Hematopoietic multipotent progenitor cell treated with erythropoietin and hydrocortisone succinate and interleukin-3 and kit ligand, for 8 days (in vitro differentiated cells): ENCODE measurements around the gene AKNA.

Source experiments
- DNase-seq: peaks from one replicate; pipeline ENCODE4 v3.0.0-alpha.2; 2015

AKNA gene

DNA sequence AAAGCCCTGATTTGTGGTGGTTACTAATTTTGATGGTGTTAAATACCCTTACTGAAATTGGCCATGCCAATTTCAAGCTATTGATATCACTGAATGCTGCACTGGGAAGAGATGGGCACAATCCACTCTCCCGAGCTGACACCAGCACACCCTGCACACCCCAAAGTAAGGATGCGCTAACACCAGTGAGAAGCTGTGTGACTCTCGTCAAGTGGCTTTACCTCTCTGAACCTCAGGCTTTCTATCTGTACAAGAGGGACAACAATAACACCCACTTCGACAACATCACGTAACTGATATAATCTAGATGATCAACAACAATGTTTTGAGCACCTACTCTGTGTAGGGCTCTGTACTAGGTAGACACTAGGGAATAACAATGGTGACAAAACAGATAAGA is 8.0 kb upstream of the AKNA start:
- DNase-seq, result no peak

- DNase-seq, result no peak
Measured at GRCh38 chr9:114395334-114395617, 7.5 kb upstream of the AKNA start.

DNA sequence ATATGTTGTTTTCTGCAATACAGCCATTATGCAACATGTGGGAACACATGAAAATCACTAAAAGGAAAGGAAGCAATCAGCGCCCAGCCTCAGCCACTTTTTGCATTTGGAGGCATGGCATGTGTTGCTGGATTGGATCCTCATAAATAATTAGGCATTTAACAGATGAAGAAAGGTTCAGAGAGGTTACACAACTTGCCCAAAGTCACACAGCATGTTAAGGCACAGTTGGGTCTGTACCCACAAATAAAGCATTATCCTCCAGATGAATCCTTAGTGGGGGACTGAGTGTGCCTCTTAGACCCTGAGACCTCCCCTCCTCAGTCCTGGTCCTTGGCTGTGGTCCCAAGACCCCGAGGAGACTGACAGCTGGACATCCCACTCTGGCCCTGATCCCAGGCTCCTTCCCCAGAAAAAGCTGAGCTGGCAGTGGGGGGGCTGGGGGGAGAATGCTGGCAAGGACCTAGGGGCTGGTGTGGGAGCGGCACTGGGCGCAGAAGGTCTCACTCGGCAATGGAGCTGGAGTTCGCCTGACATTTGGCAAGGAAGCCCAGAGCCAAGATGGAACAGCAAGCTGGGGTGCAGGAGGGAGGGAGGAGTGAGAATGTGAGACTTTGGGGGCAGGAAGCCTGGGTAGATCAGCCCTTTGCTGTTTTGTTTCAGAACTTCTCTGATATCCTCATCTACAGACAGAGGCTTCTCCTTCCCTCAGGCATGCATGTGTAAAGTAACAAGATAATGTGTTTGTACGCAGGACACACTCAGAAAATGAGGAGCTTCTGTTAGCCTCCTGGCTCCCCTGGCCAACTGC is 6.9 kb upstream of the AKNA start:
- DNase-seq, result peak; percentile 24

GRCh38 chr9:114392749-114393112 is 4.9 kb upstream of the AKNA start:
- DNase-seq, result peak; percentile 64

- no peak for DNase-seq
Measured at GRCh38 chr9:114390952-114391351, 3.2 kb upstream of the AKNA start.

DNA sequence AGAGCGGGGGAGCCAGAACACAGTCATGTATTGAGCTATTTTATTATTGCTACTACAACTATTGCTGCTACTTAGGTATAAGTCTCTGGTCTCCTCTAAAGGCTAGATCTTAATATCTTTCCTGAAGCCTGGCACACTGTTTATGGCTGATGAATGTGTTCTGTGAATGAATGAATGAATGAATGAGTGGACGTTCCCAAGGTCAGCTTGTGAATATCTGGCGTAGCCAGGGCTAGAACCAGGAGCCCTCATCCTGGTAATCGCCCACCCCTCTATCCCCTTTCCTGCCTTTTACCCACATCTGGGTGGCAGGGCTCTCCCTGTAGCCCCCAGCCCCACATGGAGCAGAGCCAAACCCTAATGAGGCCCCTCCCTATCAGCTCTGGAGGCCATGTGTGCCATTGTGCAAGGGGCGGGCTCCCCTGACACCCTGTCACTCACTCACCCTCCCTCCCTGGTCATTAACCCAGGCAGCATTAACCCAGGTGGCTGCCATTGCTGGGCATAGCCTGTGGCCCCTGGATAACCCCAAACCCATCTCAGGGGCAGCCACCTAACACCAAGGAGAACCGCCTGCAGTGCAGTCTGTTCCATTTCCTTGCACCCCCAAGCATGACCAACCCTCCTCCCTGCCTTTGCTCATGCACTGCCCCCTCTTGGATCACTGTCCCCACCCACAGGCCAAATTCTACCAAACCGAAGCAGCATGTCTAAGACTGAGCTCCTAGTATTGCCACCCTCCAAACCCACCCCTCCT is 2.0 kb upstream of the AKNA start:
- DNase-seq, result no peak

DNA sequence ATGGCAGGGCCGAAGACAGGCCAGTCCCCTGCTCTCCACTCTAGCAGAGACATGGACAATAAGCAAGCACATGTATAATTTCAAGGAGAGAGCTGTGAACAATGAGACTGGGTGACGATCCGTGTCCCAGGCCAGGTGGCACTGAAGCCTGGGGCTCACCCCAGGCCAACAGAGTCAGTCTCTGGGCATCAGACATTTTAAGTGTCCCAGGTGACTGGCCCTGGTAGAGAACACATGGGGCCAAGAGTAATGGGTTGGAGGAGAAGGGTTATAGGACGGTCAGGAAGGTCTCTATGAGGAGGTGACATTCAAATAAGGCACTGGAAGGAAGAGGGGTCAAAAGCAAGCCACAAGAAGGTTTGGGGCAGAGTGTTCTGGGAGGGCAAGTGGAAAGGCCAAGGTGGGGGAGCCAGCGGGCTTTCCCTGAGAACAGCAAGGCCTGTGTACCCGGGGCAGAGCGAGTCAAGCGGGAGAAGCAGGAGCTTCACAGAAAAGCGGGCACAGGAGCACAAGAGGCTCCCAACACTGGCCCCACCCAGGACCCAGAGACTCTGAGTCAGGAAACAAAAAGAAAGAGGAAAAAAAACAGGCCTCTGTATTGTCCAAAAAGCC is 1.1 kb upstream of the AKNA start:
- no peak for DNase-seq

- DNase-seq, result no peak
Measured at GRCh38 chr9:114388357-114388682, 538 bp upstream of the AKNA start.

- no peak for DNase-seq
Measured at GRCh38 chr9:114386886-114387679, 699 bp downstream of the AKNA start.

DNA sequence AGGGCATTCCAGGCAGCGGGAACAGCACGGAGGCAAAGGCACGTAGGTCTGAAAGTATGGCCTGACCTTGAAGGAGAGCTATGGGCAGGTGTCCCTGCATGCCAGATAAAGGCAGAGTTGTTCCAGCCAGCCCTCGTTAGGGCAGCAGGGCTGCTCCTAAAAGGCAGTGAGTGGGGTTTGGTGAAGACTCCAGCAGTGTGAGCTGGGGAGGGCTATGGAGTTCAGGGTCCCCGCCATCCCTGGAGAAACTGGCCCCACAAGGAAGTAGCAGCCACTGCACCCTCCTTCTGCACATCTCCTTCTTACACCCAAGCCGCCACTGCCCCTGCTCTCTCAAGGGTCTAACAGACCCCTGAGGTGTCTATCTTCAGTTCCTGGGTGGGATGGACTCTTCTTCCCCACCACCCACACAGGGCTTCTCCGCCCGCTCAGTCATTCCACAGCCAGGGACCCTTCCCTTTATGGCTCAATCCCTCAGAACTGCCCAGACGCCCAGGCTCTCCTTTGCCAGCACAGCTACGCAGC is 1.4 kb downstream of the AKNA start:
- DNase-seq, result no peak

GRCh38 chr9:114385397-114386181 is 2.2 kb downstream of the AKNA start:
- peak; percentile 39 for DNase-seq

DNA sequence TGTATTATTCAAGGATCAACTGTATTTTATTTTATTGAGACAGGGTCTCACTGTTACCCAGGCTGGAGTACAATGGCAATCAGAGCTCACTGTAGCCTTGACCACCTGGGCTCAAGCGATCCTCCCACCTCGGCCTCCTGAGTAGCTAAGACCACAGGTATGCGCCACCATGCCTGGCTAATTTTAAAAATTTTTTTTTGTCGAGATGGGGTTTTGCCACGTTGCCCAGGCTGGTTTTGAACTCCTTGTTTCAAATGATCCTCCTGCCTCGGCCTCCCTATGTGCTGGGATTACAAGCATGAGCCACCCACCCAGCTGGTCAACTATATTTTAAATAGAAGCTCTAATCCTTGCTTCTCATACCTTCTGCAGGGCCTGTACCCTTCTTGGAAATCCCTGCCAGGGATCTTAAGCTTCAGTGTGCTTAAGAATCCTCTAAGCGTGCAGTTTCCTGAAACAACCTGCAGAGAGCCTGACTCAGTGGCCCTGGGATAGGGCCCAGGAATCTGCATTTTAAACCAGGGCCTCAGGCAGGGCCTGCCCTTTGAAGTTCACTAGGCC is 2.9 kb downstream of the AKNA start:
- DNase-seq, result no peak

- DNase-seq, result no peak
Measured at GRCh38 chr9:114384341-114384740, 3.4 kb downstream of the AKNA start.

DNA sequence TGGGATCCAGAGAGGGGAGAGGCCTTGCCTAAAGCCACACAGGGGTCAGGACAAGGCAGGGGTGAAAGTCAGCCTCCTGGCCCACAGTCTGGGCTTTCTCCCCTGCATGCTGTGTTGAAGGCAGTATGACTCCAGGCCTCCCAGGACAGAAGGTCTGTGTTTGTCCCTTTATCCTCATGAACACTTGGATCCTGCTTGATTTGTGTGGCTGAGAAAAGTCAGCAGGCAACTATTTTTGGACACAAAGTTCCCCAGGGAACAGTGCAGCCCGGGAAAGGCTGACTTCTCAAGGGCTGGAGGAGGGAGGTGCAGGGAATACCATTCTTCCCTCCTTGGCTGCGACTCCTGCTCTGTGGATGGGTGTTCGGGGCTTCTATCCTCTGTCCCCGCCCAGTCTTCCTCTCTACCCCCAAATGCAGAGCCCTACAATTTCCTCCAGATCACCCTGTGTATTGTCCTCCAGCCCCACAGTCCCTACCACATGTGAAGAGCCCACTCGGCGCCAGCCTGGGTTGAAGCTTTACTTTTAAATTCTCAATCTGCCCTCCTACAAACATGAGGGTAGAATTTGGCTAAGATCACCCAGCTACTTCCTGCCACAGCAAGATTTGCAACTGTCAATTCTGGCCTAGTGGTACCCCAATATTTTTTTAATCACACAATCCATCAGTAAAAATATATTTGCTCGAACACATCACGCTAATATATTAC is 4.1 kb downstream of the AKNA start:
- no peak for DNase-seq

DNA sequence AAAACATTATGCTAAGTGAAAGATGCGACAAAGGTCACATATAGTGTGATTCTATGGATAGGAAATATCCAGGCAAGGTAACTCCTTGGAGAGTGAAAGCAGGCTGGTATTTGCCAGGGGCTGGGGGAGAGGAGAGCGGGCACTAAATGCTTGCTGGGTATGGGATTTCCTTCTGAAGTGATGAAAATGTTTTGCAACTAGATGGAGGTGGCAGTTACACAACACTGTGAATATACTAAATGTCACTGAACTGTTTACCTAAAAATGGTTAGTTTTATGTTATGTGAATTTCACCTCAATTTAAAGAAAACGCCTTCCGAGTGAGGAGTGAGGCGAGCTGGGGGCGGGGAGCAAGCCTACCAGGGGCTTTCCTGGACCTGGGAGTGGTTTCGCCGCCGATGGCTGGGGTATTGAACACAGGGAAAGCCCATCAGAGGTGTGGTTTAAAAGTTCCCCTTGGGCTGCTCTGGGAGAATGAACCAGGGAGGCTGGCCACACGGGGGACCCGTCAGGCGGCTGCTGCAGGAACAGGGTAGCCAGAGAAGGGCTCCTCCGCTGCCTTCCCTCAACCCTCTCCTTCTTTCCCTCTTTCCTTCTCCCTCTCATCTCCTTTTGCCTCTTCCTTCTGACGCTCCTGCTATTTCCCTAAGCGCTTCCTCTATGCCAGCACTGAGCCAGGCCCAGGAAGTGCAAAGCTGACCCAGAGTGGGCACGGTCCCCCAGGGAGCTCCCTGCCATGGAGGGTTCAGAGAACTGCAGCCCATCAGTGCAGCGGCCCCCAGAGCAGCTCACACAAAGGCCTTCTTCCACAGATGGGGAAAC is 4.9 kb downstream of the AKNA start:
- DNase-seq, result no peak

- no peak for DNase-seq
Measured at GRCh38 chr9:114378883-114379282, 8.9 kb downstream of the AKNA start.

DNA sequence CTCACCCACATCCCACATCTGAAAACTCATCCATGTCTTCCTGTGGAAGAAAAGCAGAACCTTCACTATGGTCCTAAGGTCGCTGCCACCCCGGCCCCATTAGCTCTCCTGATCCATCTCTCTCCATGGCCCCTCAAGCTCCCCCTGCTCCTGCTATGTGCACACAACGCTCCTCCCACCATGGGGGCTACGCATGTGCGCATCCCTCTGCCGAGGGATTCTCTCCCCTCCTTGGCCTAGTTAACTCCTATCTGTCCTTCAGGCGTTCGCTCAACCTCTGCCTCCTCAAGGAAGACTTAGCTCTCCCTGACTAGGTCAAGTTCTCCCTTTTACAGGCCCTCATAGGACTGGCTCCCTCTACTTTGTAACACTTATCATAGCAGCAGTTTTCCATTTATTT is 9.8 kb downstream of the AKNA start:
- no peak for DNase-seq

DNA sequence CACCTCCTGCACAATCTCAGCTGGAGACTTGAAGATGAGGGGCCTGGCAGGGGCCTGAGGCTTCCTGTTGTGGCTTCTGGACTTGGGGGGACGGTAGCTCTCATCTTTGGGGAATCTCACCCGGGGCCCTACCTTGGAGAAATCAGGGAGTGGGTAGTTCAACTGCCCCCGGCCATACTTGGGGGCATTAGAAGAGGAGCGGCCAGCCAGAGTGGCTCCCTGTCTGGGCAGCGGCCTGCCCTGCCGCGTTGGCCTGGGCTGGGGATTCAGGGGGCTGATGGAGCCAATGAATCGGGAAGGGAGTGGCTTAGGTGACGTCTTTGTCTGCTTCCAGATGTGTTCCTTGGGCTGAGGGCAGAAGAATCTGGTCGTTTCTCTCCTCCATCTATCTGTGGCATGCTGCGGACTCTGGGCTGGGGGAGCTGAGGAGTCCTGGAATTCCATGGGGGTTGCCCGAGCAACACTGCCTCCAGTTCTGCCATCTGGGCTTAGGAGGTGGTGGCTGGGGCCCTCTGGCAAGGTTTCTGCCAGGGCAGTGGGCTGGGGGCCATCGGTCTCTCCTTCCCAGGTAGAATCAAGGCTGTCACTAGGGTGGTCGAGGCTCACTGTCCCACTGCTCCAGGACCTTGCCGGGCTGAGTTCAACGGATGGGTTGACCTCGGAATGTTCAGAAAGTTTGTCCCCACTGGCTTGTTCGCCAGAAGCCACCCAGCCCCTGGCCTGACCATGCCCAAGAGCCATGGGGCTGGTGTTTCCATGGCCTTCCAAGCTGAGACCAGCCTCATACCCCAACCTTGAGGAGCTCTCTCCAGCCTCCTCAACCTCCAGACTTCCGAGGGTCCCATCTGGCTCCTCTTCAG is 11.0 kb downstream of the AKNA start:
- DNase-seq, result no peak

DNA sequence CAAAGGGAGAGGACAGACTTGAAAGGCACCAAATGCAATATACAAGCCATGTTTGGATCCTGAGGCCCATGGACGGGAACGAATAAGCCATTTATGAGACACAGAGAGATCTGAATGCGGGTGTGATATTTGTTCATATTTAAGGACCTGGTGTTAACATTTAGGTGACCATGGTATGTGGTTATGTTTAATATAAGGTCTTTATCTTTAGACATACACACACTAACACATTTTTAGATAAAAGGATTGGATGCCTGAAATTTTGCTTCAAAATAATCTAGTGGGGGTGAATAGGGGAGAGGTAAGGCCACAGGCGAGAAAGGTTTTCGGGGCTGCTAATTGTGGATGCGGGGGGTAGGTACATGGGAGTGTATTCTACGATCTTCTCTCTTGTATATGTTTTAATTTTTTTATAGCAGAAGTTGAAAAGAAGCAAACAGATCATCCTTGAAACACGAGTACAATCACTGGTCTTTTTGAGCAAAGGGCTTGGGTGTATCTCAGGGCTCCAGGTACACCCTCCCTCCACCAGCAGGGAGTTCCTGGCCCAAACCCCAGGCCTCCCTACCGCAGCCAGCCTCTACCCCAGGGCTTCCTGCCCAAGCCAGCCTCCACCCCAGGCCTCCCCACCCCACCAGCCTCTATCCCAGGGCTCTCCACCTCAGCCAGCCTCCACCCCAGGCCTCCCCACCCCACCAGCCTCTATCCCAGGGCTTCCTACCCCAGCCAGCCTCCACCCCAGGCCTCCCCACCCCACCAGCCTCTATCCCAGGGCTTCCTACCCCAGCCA is 12.2 kb downstream of the AKNA start:
- DNase-seq, result no peak
